Measurements from ENCODE around the gene CD160.
A peak's percentile ranks its signal among the peaks of the same experiment; 100 is the strongest.
"Not testable (repeated sequence)": the region's sequence is repeated elsewhere in the genome, so short reads cannot be mapped to it uniquely, and the experiment has no call there.

The CD160 gene

DNA sequence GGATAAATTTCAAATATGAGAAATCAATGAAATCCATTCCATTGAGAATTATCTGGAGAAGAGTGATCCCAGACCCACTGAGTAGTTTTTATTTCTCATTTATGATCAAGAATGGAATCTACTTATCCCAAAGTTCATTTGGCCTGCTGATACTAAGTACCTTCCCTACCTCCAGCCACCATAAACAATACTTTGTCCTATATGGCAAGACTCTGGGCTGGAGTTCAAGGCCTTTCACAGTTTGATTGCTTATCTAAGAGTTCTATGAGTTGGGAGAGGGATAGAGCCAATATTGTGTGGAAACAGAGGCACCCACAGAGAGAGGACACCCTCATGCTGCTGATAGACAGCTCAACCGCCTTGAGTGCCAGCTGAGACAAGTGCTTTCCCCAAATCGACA lies 17.2 kb upstream of the CD160 start:
- H3K27me3 Mint-ChIP-seq (ENCODE audit: low read depth) = peaks cover 35% of the 10 kb centered on the region
- no peak overlapping the region for H3K4me3 Mint-ChIP-seq
- no peaks in the 10 kb centered on the region for H3K36me3 Mint-ChIP-seq (ENCODE audit: low read depth)
- H3K4me1 Mint-ChIP-seq (ENCODE audit: low read depth) = no peaks in the 10 kb centered on the region
- no peak overlapping the region for H3K27ac Mint-ChIP-seq
- H3K9me3 Mint-ChIP-seq = no peaks in the 10 kb centered on the region

DNA sequence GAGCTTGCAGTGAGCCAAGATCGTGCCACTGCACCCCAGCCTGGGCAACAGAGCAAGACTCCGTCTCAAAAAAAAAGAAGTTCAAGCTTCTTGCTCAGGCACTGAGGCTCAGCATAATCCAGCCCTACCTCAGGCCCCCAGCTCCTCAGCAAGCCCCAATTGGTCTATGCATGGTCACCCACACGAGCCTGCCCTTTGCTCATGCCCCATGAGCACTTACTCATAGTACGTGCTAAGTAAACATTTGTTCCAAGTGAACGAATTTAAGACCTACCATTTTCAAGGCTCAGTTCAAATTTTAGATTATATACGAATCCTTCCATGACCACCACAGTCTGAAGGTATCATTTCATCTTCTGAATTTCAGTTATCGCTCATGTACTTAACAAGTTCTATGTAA lies 16.5 kb upstream of the CD160 start:
- Mint-ChIP-seq H3K4me3 (no peak overlapping the region), H3K27me3 (ENCODE audit: low read depth) (peaks cover 34% of the 10 kb centered on the region), H3K9me3 (no peaks in the 10 kb centered on the region), H3K4me1 (ENCODE audit: low read depth) (no peaks in the 10 kb centered on the region), H3K36me3 (ENCODE audit: low read depth) (no peaks in the 10 kb centered on the region), H3K27ac (no peak overlapping the region)

DNA sequence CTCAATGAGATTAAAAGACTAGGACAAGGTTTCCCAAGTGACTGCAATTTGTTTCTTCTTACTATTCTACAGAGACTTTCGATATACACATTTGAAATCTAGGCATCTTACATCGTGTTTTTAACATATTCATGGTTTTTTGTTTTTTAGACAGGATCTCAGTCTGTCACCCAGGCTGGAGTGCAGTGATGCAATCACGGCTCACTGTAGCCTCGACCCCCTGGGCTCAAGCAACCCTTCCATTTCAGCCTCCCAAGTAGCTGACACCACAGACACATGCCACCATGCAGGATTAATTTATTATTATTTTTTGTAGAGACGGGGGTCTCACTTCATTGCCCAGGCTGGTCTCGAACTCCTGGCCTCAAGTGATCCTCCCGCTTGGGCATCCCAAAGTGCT lies 13.7 kb upstream of the CD160 start:
- H3K4me1 Mint-ChIP-seq (ENCODE audit: low read depth) = no peaks in the 10 kb centered on the region
- no peak overlapping the region for H3K27ac Mint-ChIP-seq
- H3K9me3 Mint-ChIP-seq = no peaks in the 10 kb centered on the region
- H3K36me3 Mint-ChIP-seq (ENCODE audit: low read depth) = no peaks in the 10 kb centered on the region
- peaks cover 28% of the 10 kb centered on the region for H3K27me3 Mint-ChIP-seq (ENCODE audit: low read depth)
- H3K4me3 Mint-ChIP-seq = no peak overlapping the region

DNA sequence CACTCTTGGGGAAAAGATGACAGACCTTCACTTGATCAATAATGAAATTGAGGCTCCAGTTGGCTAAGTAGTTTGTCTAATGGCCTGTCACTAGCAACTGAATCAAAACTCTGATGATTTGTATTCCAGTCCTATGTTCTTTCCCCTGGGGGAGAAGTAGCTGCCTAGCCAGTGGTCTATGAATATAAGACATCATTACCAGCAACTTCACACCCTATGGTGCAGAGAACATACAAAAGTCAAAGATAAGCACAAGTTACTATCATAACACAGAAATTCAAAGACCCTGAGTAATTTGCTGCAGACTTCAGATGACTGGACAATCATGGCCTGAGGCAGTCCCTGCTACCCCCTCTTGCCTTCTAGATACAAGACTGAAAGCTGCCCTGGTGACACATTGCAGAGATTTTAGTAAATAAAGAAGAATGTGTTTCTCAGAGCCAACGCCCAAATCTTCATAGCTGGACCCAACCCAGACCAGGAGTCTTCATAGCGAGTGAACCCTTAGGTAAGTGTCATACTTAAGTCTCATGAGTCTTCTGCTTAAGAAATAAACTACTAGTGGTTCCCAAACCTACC lies 13.1 kb upstream of the CD160 start:
- Mint-ChIP-seq H3K36me3 (ENCODE audit: low read depth) (no peaks in the 10 kb centered on the region), H3K27me3 (ENCODE audit: low read depth) (peaks cover 30% of the 10 kb centered on the region), H3K4me3 (no peak overlapping the region), H3K9me3 (no peaks in the 10 kb centered on the region), H3K4me1 (ENCODE audit: low read depth) (no peaks in the 10 kb centered on the region), H3K27ac (no peak overlapping the region)

DNA sequence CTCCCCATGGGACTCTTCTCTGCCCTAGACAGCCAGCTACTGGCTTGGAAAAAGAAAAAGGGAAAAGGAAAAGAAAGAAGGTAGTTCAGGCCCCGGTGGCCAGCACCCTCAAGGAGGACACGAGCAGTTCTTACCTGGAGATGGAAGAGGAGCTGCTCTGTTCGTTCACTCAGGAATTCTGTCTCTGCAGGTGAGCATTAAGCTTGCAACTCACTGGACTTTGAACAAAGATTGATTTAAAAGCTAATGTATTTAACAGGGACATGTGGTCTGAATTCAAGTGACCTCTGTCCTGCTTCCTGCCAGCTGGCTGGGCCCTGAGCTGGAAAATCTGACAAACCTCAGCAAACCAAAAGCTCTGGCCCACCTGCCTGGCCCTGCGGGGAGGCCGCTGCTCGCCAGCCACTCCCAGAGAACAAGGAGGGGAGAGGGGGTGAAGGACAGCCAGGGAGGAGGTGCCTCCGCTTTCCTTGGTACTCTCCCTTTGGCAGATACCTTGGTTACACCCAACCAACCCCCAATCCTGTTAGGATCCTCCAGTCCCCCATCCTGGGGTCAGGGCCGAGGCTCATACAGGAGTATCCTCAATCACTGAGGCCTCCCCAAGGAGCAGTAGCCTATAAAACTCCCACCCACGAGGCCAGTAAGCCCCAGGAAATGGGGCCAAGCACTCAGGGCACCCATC lies 12.0 kb upstream of the CD160 start, which contains the start of gene PDZK1:
TSS of gene PDZK1 (minus strand) at position 186 of the 685 bp plus-strand sequence. CDS start 19,347 bp downstream, outside the sequence.
- Mint-ChIP-seq H3K4me1 (ENCODE audit: low read depth) (no peaks in the 10 kb centered on the region), H3K9me3 (no peaks in the 10 kb centered on the region), H3K27ac (no peak within 1 kb of the TSS), H3K4me3 (no peak within 1 kb of the TSS), H3K27me3 (ENCODE audit: low read depth) (peaks cover 27% of the 10 kb centered on the region), H3K36me3 (ENCODE audit: low read depth) (no peaks in the 10 kb centered on the region)

DNA sequence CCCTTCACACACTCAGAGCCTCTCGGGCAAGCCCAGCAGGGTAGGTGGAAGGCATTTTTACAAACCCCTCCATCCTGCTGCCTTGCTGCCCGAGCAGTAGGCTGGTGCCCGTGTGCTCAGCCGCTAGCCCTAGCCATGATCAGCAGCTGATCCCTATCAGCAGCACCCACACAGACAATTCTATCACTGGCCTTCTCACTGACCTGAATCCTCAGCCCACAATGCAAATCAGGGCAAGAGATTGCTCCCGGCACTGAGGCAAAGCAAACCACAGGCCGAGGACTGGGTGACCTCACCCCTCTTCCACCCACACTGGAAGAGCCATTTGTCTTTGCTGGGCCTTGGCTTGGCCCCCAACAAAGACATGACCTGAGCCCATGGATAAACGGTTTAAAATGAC lies 11.2 kb upstream of the CD160 start:
- Mint-ChIP-seq H3K27me3 (ENCODE audit: low read depth) (peaks cover 27% of the 10 kb centered on the region), H3K9me3 (no peaks in the 10 kb centered on the region), H3K27ac (no peak overlapping the region), H3K4me3 (no peak overlapping the region), H3K36me3 (ENCODE audit: low read depth) (no peaks in the 10 kb centered on the region), H3K4me1 (ENCODE audit: low read depth) (no peaks in the 10 kb centered on the region)

DNA sequence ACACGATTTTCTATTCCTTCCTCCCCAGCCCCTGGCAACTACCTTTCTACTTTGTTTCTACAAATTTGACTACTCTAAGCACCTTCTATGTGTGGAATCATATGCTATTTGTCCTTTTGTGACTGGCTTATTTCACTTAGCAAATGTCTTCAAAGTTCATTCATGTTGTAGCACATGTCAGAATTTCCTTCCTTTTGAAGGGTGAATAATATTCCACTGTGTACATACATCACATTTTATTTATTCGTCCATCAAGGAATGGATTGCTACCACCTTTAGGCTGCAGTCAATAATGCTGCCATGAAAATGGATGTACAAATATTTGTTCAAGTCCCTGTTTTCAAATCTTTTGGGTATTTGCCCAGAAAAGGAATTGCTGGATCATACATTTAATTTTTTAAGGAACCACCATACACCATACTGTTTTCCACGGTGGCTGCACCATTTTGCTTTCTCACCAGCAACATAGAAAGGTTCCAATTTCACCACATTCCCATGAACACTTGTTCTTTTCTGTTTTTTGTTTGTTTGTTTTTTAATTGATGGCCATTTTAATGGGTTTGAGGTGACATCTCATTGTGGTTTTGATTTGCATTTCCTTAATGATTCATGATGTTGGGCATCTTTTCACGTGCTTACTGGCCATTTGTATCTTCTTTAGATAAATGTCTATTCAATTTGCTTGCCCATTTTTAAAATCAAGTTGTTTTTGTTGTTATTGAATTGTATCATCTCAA lies 8.8 kb upstream of the CD160 start:
- no peaks in the 10 kb centered on the region for H3K9me3 Mint-ChIP-seq
- no peak overlapping the region for H3K4me3 Mint-ChIP-seq
- H3K27ac Mint-ChIP-seq = no peak overlapping the region
- no peaks in the 10 kb centered on the region for H3K4me1 Mint-ChIP-seq (ENCODE audit: low read depth)
- peaks cover 16% of the 10 kb centered on the region for H3K27me3 Mint-ChIP-seq (ENCODE audit: low read depth)
- H3K36me3 Mint-ChIP-seq (ENCODE audit: low read depth) = no peaks in the 10 kb centered on the region

DNA sequence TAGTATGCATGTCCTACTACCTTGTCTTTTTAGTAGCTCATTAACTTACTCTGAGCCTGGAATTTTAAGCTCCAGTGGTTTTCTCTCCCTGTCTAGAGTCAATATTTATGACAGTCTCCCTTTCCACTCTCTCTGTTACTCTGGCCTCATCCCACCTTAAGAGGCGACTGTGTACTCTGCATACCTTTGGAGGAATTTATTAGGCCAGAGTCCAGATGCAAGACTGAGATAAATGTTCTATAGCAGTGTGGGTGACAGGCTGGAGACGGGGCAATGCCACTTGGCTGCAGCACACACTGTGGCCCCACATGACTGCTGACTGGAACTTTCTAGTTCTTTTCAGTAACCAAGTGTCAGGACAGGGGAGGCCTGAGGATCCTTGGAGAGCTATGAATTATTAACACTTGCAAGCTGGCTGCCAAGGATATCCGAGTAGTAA lies 8.1 kb upstream of the CD160 start:
- Mint-ChIP-seq H3K36me3 (ENCODE audit: low read depth) (no peaks in the 10 kb centered on the region), H3K27me3 (ENCODE audit: low read depth) (peaks cover 13% of the 10 kb centered on the region), H3K4me3 (no peak overlapping the region), H3K4me1 (ENCODE audit: low read depth) (no peaks in the 10 kb centered on the region), H3K27ac (no peak overlapping the region), H3K9me3 (no peaks in the 10 kb centered on the region)

DNA sequence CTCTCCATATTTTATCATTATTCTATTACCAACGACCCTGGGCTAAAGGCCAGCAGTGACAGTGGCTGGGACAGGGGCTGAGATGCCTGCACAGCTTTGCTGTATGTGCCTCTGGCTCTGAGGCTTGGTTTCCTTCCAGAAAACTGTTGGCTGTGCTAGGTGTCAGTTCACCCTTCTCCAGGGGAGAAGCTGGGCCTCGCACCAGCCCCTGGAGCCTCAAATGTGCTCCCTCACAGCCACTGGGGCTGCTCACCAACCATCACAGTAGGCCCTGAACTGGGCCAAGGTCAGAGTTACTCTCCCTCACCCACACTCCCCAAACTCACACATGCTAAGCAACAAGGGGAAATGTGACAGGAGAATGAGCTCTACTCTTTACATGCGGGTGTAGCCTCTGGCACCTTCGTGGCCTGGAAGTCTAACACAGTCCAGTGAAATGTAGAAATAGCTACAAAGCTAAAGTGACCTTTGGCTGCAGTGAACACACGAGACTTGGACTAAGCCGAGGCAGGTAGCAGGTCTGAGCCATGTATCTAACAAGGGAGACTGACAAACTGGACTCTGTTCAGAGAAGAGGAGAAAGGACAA lies 4.7 kb upstream of the CD160 start:
- Mint-ChIP-seq H3K27me3 (ENCODE audit: low read depth) (peaks cover 19% of the 10 kb centered on the region), H3K9me3 (no peaks in the 10 kb centered on the region), H3K4me1 (ENCODE audit: low read depth) (no peaks in the 10 kb centered on the region), H3K4me3 (no peak overlapping the region), H3K36me3 (ENCODE audit: low read depth) (no peaks in the 10 kb centered on the region), H3K27ac (no peak overlapping the region)

DNA sequence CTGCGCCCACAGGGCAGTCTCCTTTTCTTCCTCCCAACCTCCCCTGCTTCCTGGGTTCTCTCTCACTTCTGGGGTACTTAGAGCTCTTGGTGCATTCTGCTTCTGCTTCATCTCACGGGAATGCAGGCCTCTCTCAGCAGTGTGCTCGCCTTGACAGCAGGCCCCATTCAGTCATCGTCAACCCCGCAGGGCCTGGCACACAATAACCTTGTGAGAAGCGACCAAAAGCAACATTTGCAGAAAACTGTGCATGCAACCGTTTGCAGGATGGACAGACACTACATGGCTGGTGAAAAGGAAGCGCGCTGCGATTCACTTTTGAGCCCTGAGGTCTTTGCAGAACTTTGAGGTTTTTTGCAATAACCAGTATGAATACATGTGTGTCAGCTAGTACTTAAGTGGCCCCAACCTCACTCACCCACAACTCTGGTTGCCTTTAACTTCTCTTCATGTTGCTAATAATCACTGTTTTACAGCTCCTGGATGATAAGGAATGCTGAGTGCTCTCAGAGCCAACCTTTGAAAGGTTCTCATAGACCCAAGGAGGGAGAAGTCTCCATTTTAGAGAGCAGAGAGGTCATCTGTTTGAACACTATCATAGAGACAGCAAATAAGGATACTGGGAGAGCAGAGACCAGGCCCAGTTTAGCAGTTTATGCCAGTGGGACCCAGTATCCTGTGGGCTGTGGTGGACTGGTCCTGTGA lies 2.5 kb upstream of the CD160 start:
- no peak overlapping the region for H3K27ac Mint-ChIP-seq
- H3K4me1 Mint-ChIP-seq (ENCODE audit: low read depth) = peaks cover 10% of the 10 kb centered on the region
- H3K9me3 Mint-ChIP-seq = no peaks in the 10 kb centered on the region
- H3K36me3 Mint-ChIP-seq (ENCODE audit: low read depth) = no peaks in the 10 kb centered on the region
- H3K27me3 Mint-ChIP-seq (ENCODE audit: low read depth) = peaks cover 18% of the 10 kb centered on the region
- H3K4me3 Mint-ChIP-seq = no peak overlapping the region

DNA sequence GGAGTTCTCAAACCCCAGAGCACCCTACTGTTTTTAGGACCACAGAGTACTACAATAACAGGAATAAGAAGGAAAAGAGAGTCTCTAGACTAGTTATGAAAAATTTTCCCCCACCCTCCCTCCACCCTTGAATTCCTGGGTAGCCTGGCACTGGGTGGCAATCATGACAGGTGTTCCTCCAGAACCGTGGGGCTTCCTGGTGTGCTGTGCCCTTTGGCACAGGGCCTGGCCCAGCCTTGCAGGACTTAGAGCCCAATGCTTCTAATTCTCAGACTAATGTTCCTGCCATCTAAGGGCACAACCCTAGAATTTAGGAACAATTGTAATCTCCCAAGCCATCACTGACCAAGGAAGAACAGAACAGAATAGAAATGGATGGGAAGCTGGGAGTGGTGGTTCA lies 1.5 kb upstream of the CD160 start:
- peaks cover 10% of the 10 kb centered on the region for H3K4me1 Mint-ChIP-seq (ENCODE audit: low read depth)
- no peaks in the 10 kb centered on the region for H3K9me3 Mint-ChIP-seq
- H3K4me3 Mint-ChIP-seq = no peak overlapping the region
- H3K36me3 Mint-ChIP-seq (ENCODE audit: low read depth) = no peaks in the 10 kb centered on the region
- no peak overlapping the region for H3K27ac Mint-ChIP-seq
- H3K27me3 Mint-ChIP-seq (ENCODE audit: low read depth) = peaks cover 19% of the 10 kb centered on the region

DNA sequence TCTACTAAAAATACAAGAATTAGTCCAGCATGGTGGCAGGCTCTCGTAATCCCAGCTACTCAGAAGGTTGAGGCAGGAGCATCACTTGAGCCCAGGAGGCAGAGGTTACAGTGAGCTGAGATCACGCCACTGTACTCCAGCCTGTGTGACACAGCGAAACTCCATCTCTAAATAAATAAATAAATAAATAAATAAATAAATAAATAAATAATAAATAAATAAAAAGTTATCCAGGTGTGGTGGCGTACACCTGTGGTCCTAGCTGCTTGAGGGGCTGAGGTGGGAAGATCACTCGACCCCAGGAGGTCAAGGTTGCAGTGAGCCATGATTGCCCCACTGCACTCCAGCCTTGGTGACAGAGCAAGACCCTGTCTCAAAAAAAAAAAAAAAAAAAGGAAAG lies 834 bp upstream of the CD160 start:
- not testable (repeated sequence) for H3K4me1 Mint-ChIP-seq (ENCODE audit: low read depth)

DNA sequence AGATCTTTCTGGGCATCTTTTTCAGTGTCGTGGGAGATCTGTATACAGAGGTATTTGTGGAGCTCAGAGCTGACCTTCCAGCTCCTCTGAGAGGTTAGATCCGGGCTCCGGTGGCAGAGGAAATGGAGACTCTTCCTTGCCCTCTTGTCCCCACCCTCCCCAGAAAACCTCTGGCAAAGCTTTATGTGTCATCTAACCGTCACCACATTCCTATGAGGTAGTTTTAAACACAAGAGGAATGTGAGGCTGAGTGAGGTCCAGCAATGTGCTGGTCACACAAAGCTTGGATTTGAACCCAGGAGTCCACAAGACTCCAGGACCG lies 1.2 kb downstream of the CD160 start:
- no peak overlapping the region for H3K27ac Mint-ChIP-seq
- peaks cover 22% of the 10 kb centered on the region for H3K27me3 Mint-ChIP-seq (ENCODE audit: low read depth)
- no peaks in the 10 kb centered on the region for H3K36me3 Mint-ChIP-seq (ENCODE audit: low read depth)
- no peak overlapping the region for H3K4me3 Mint-ChIP-seq
- peaks cover 10% of the 10 kb centered on the region for H3K4me1 Mint-ChIP-seq (ENCODE audit: low read depth)
- no peaks in the 10 kb centered on the region for H3K9me3 Mint-ChIP-seq

More for the DNA sequence above, 834 bp upstream of the CD160 start:
- not testable (repeated sequence) for H3K36me3 Mint-ChIP-seq (ENCODE audit: low read depth); H3K4me3 Mint-ChIP-seq; H3K27ac Mint-ChIP-seq; H3K9me3 Mint-ChIP-seq
- H3K27me3 Mint-ChIP-seq (ENCODE audit: low read depth) = peaks cover 22% of the 10 kb centered on the region

DNA sequence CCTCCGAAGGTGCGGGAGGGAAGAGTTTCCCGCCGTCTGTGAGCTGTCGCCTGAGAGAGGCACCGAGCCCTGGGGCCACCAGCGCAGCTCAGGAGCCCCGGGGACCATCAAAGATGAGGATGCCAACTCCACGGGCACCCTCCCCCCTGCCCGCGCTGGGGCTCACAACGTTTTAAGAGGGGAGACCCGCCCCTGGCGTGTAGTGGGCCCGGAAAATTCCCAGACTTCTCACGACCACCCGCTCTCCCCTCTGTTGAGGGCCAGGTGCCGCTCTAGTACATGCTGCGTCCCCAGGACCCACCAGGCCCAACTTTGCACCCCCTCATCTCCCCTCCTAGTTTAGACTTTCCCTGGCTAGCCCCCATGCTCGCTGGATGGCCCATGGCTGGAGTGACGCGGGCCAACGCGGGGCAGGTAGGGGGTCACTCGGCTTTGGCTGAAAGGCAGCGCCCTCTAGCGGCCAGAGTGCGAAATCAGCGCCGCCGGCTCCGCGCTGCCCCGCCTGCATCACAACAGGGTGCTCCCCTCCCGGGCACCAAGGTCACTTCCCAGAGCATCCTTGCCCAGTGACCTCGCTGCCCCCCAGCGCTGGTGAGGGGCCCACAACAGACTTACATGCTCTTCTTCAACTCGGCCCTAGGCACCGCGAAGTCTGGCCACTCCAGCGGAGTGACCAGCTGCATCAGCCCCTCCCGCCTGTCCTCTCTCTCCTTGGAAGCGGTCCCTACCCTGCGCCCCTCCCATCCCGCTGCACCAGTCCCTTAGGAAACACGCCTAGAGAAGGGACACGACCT lies 1.8 kb downstream of the CD160 start:
- Mint-ChIP-seq H3K27ac (no peak overlapping the region), H3K4me1 (ENCODE audit: low read depth) (peaks cover 10% of the 10 kb centered on the region), H3K9me3 (no peaks in the 10 kb centered on the region), H3K4me3 (peak overlapping the region; percentile 64), H3K27me3 (ENCODE audit: low read depth) (peaks cover 22% of the 10 kb centered on the region), H3K36me3 (ENCODE audit: low read depth) (no peaks in the 10 kb centered on the region)
